Measurements from ENCODE around the gene SLC6A6. TPM values are rescaled to one million over a fixed set of nuclear protein-coding genes. Genes with fewer than 3 reads are reported as not detected.

SLC6A6 gene
- polyA plus RNA-seq, 1 of the 3 experiments (the other 2 are of a cell fraction): 19.1 TPM

DNA sequence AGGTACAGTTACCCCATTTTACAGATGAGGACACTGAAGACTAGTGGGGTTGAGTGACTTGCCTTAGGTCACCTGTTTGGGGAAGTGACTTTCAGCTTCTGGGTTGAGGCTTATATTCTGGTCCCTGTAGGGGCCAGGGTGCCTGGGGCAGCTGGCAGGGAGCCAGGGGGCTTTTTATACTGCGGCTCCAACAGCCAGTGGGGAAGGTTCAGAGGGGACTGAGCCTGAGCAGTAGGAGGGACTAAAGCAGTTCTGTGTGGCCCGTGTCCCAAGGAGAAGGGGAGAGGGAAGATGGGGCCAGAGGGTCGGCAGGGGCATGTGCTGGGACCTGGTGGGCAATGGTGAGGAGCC lies 37.7 kb downstream of the SLC6A6 start:
- H3K9me3 ChIP-seq: no peaks in the 10 kb centered on the region
- H3K9ac ChIP-seq: no peak overlapping the region
- no peaks in the 10 kb centered on the region for H3K27me3 ChIP-seq (ENCODE audit: insufficient read depth)
- WGBS (ENCODE audit: low lambda C conversion rate): 50% methylated on average over 3 of the region's 3 CpGs
- no peaks in the 10 kb centered on the region for H3F3A ChIP-seq (replicated peaks; ENCODE audit: insufficient read depth)
- peaks cover 26% of the 10 kb centered on the region for H4K20me1 ChIP-seq (ENCODE audit: insufficient read depth)
- H3K4me1 ChIP-seq (ENCODE audit: control insufficient read depth in 1 of 2, insufficient read depth in 2 of 2, low read depth in 1 of 2, low read length in 1 of 2): peaks cover 38 to 42% of the 10 kb centered on the region in 2 experiments
- peaks cover 10% of the 10 kb centered on the region; the same call in 1 of the 2 replicates for H3K79me2 ChIP-seq (ENCODE audit: insufficient read depth)
- H3K4me3 ChIP-seq (ENCODE audit: low read depth in 2 of 2, low read length in 1 of 2): no peak overlapping the region
- no peak for TF ChIP-seq FOXM1 (IDR thresholded peaks at IDR 0.05; ENCODE audit: low read depth)
- no peak for TF ChIP-seq RCOR1 (IDR thresholded peaks at IDR 0.05; ENCODE audit: low read length)
- no peak for TF ChIP-seq EP300 (IDR thresholded peaks at IDR 0.05; ENCODE audit: borderline replicate concordance in 1 of 2, low read depth in 1 of 2, low read length in 1 of 2)
- TF ChIP-seq, protein P1, sequence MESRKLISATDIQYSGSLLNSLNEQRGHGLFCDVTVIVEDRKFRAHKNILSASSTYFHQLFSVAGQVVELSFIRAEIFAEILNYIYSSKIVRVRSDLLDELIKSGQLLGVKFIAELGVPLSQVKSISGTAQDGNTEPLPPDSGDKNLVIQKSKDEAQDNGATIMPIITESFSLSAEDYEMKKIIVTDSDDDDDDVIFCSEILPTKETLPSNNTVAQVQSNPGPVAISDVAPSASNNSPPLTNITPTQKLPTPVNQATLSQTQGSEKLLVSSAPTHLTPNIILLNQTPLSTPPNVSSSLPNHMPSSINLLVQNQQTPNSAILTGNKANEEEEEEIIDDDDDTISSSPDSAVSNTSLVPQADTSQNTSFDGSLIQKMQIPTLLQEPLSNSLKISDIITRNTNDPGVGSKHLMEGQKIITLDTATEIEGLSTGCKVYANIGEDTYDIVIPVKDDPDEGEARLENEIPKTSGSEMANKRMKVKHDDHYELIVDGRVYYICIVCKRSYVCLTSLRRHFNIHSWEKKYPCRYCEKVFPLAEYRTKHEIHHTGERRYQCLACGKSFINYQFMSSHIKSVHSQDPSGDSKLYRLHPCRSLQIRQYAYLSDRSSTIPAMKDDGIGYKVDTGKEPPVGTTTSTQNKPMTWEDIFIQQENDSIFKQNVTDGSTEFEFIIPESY (IDR thresholded peaks at IDR 0.05; ENCODE audit: borderline replicate concordance, low read depth): no peak
- TF ChIP-seq, protein P2, sequence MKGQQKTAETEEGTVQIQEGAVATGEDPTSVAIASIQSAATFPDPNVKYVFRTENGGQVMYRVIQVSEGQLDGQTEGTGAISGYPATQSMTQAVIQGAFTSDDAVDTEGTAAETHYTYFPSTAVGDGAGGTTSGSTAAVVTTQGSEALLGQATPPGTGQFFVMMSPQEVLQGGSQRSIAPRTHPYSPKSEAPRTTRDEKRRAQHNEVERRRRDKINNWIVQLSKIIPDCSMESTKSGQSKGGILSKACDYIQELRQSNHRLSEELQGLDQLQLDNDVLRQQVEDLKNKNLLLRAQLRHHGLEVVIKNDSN (IDR thresholded peaks at IDR 0.05; ENCODE audit: borderline replicate concordance, low read depth): no peak
- TF ChIP-seq RAD21 (IDR thresholded peaks at IDR 0.05; ENCODE audit: low read length): no peak
- no peak for TF ChIP-seq NFIC (IDR thresholded peaks at IDR 0.05; ENCODE audit: borderline replicate concordance)
- no peak for TF ChIP-seq POLR2AphosphoS5 (IDR thresholded peaks at IDR 0.05; ENCODE audit: low read depth, low read length)
- TF ChIP-seq FOXJ3 (CRISPR knock-in tag; IDR thresholded peaks at IDR 0.05): no peak
- no peak overlapping the region for H2AFZ ChIP-seq (ENCODE audit: low read depth)
- H3K9me2 ChIP-seq: no peaks in the 10 kb centered on the region
- peak overlapping the region; percentile 63; the same call in 1 of the 2 replicates for H3K4me2 ChIP-seq
- CTCF ChIA-PET: interaction anchor here (0.9 to 5.3 kb wide), 6 partner anchors 12 to 237 kb away, joined by 3 to 26 read pairs (median 6); no protein-coding TSS in a partner anchor
- H3K27ac ChIP-seq (ENCODE audit: low read depth in 2 of 2, low read length in 1 of 2): peak overlapping the region in 1 of 2 experiments; percentile 3; a peak in 1 of 4 replicates
- POLR2A ChIA-PET: interaction anchor here (1.6 kb wide), 1 partner anchor 38 kb away, joined by 8 read pairs; the partner anchor contains the start of gene SLC6A6
- no peak for DNase-seq
- peaks cover 2 to 12% of the 10 kb centered on the region in 2 experiments for H3K36me3 ChIP-seq (replicated peaks in 1 of 2; ENCODE audit: control insufficient read depth in 1 of 2, insufficient read depth in 2 of 2, low read length in 1 of 2)

- Histone ChIP-seq H3K4me2 (peak overlapping the region; percentile 63; the same call in 1 of the 2 replicates), H3K27ac (ENCODE audit: low read depth in 2 of 2, low read length in 1 of 2) (no peak overlapping the region), H3K9me3 (no peaks in the 10 kb centered on the region), H3F3A (replicated peaks; ENCODE audit: insufficient read depth) (no peaks in the 10 kb centered on the region), H3K79me2 (ENCODE audit: insufficient read depth) (peaks cover 10% of the 10 kb centered on the region; the same call in 1 of the 2 replicates), H3K9me2 (no peaks in the 10 kb centered on the region), H3K4me3 (ENCODE audit: low read depth in 2 of 2, low read length in 1 of 2) (no peak overlapping the region), H3K4me1 (ENCODE audit: control insufficient read depth in 1 of 2, insufficient read depth in 2 of 2, low read depth in 1 of 2, low read length in 1 of 2) (peaks cover 37 to 42% of the 10 kb centered on the region in 2 experiments), H2AFZ (ENCODE audit: low read depth) (no peak overlapping the region), H3K27me3 (ENCODE audit: insufficient read depth) (no peaks in the 10 kb centered on the region), H3K9ac (no peak overlapping the region), H3K36me3 (replicated peaks in 1 of 2; ENCODE audit: control insufficient read depth in 1 of 2, insufficient read depth in 2 of 2, low read length in 1 of 2) (peaks cover 6 to 12% of the 10 kb centered on the region in 2 experiments), H4K20me1 (ENCODE audit: insufficient read depth) (peaks cover 26% of the 10 kb centered on the region)
- ChIA-PET CTCF (interaction anchor here (0.7 to 5.3 kb wide), 7 partner anchors 12 to 237 kb away, joined by 3 to 26 read pairs (median 5); no protein-coding TSS in a partner anchor), POLR2A (no interaction called here)
- peak; percentile 88 for DNase-seq
- 72% methylated on average over 8 of the region's 11 CpGs for WGBS (ENCODE audit: low lambda C conversion rate)
- TF ChIP-seq RXRA (IDR thresholded peaks at IDR 0.05; ENCODE audit: borderline replicate concordance, low read depth) (no peak), POLR2AphosphoS5 (IDR thresholded peaks at IDR 0.05; ENCODE audit: low read depth, low read length) (no peak), IRF3 (IDR thresholded peaks at IDR 0.05; ENCODE audit: low read depth, low read length) (no peak), RAD21 (IDR thresholded peaks at IDR 0.05; ENCODE audit: low read length) (no peak), YY1 (IDR thresholded peaks at IDR 0.05; ENCODE audit: low read depth) (no peak), NFIC (IDR thresholded peaks at IDR 0.05; ENCODE audit: borderline replicate concordance) (no peak), PBX3 (IDR thresholded peaks at IDR 0.05) (no peak), GABPA (IDR thresholded peaks at IDR 0.05; ENCODE audit: low read depth) (no peak), TCF12 (IDR thresholded peaks at IDR 0.05) (no peak), MXI1 (IDR thresholded peaks at IDR 0.05; ENCODE audit: low read depth, low read length) (no peak)
- TF ChIP-seq, protein P3, sequence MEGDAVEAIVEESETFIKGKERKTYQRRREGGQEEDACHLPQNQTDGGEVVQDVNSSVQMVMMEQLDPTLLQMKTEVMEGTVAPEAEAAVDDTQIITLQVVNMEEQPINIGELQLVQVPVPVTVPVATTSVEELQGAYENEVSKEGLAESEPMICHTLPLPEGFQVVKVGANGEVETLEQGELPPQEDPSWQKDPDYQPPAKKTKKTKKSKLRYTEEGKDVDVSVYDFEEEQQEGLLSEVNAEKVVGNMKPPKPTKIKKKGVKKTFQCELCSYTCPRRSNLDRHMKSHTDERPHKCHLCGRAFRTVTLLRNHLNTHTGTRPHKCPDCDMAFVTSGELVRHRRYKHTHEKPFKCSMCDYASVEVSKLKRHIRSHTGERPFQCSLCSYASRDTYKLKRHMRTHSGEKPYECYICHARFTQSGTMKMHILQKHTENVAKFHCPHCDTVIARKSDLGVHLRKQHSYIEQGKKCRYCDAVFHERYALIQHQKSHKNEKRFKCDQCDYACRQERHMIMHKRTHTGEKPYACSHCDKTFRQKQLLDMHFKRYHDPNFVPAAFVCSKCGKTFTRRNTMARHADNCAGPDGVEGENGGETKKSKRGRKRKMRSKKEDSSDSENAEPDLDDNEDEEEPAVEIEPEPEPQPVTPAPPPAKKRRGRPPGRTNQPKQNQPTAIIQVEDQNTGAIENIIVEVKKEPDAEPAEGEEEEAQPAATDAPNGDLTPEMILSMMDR (IDR thresholded peaks at IDR 0.05): no peak
- TF ChIP-seq, protein P4, sequence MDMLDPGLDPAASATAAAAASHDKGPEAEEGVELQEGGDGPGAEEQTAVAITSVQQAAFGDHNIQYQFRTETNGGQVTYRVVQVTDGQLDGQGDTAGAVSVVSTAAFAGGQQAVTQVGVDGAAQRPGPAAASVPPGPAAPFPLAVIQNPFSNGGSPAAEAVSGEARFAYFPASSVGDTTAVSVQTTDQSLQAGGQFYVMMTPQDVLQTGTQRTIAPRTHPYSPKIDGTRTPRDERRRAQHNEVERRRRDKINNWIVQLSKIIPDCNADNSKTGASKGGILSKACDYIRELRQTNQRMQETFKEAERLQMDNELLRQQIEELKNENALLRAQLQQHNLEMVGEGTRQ (IDR thresholded peaks at IDR 0.05; ENCODE audit: borderline replicate concordance, low read depth, low read length): no peak
Measured at GRCh38 chr3:14440531-14441239, 38.3 kb downstream of the SLC6A6 start.

All from SK-N-SH (cell line).